HepG2 (cell line): Measurements from ENCODE around the gene SULT4A1. TPM values are rescaled to one million over a fixed set of nuclear protein-coding genes. Genes with fewer than 3 reads are reported as not detected.

Experiments
- ATAC-seq: fragments of 200-7000 bp; cut with Tn5 transposase; 3 replicates; pipeline ENCODE4 v1.9.1; 2020; ENCODE audit warnings: mild to moderate bottlenecking, moderate library complexity
- BruUV-seq: library from RNA; stranded (reverse); fragments of 400-500 nt; replicated peaks from 2 replicates; lab custom pipeline; 2021; lab: Mats Ljungman, UMichigan
- CTCF ChIA-PET: fragments of 300-600 bp; formaldehyde crosslinking; extraction: SDS; loops from one replicate; lab custom pipeline; 2021; ENCODE audit warnings: low total read pairs, inconsistent platforms, low intra/inter-chr PET ratio; lab: Yijun Ruan, JAX
- POLR2A ChIA-PET: fragments of 350-600 bp; sonication (Branson Sonifier 250); formaldehyde crosslinking; loops from one replicate; lab custom pipeline; 2020; ENCODE audit warnings: antibody characterized with exemption, inconsistent platforms; lab: Yijun Ruan, JAX
- DNase-seq: peaks from one replicate; pipeline ENCODE4 v3.0.0-alpha.2; 2015; ENCODE audit warnings: low spot score
- FAIRE-seq: peaks from 3 replicates; lab custom pipeline; 2011; peaks lifted over from hg19 to GRCh38; lab: Jason Lieb, UNC
- H2AFZ ChIP-seq: one replicate; pipeline ENCODE4 v1.6.1; 2011; ENCODE audit warnings: low read length, inconsistent platforms
- H3K27ac ChIP-seq: fragments of 300-600 bp; 3 replicates; pipeline ENCODE4 v1.8.0; 2011; ENCODE audit warnings: mixed run types, mild to moderate bottlenecking, mixed read lengths, low read length, inconsistent platforms; ENCODE audit not compliant: insufficient read depth; ENCODE audit errors: extremely low read length
- H3K27me3 ChIP-seq, 2 experiments: fragments of 200-600 bp in 1 of 2; 2 replicates in 1 of 2; 3 replicates in 1 of 2; pipeline versions ENCODE4 v1.6.0 to v1.8.0; 2011; ENCODE audit warnings: low read length in 2 of 2, mild to moderate bottlenecking in 2 of 2, moderate library complexity in 2 of 2, inconsistent platforms in 1 of 2; ENCODE audit not compliant: insufficient read depth in 2 of 2, control insufficient read depth in 1 of 2
- H3K36me3 ChIP-seq, 2 experiments: fragments of 200-600 bp in 1 of 2; replicated peaks in 1 of 2; 2 replicates in 1 of 2; 3 replicates in 1 of 2; pipeline versions ENCODE4 v1.5.1 to v1.8.0; 2011; ENCODE audit warnings: low read length in 2 of 2, inconsistent platforms in 1 of 2; ENCODE audit not compliant: insufficient read depth in 2 of 2, control insufficient read depth in 1 of 2
- H3K4me1 ChIP-seq: 2 replicates; pipeline ENCODE4 v1.5.1; 2012; ENCODE audit warnings: low read length, inconsistent platforms; ENCODE audit not compliant: insufficient read depth
- H3K4me2 ChIP-seq: 2 replicates; pipeline ENCODE4 v1.6.0; 2011; ENCODE audit warnings: low read depth, low read length, inconsistent platforms
- H3K4me3 ChIP-seq, 3 experiments: fragments of 200-600 bp in 1 of 3; sonication (generic), shearing (Covaris generic) in 1 of 3; replicated peaks in 1 of 3; 2 replicates each; pipeline ENCODE4 v1.5.1; 2011 to 2016; ENCODE audit warnings: low read length in 3 of 3, inconsistent platforms in 2 of 3, low read depth in 2 of 3, mild to moderate bottlenecking in 2 of 3, control low read depth in 1 of 3, mixed read lengths in 1 of 3; ENCODE audit not compliant: insufficient read depth in 1 of 3
- H3K79me2 ChIP-seq: one replicate; pipeline ENCODE4 v1.6.1; 2011; ENCODE audit warnings: low read length, inconsistent platforms; ENCODE audit not compliant: insufficient read depth
- H3K9ac ChIP-seq: 2 replicates; pipeline ENCODE4 v1.6.0; 2011; ENCODE audit warnings: mild to moderate bottlenecking, low read depth, low read length, inconsistent platforms; ENCODE audit not compliant: insufficient read depth
- H3K9me3 ChIP-seq: 2 replicates; pipeline ENCODE4 v1.5.1; 2012; ENCODE audit warnings: mild to moderate bottlenecking, low read length
- H4K20me1 ChIP-seq: 2 replicates; pipeline ENCODE4 v1.6.0; 2011; ENCODE audit warnings: inconsistent platforms, mild to moderate bottlenecking, low read length, moderate library complexity; ENCODE audit not compliant: insufficient read depth
- JUND ChIP-seq: sonication (generic); formaldehyde crosslinking; IDR thresholded peaks from 2 replicates; pipeline ENCODE4 v1.8.0; 2022; ENCODE audit warnings: mild to moderate bottlenecking, missing genetic modification reagents
- KLF15 ChIP-seq: sonication (generic); formaldehyde crosslinking; IDR thresholded peaks from 2 replicates; pipeline ENCODE4 v1.8.1; 2023; ENCODE audit warnings: borderline replicate concordance, mild to moderate bottlenecking, inconsistent platforms, missing genetic modification reagents, mixed read lengths
- NBN ChIP-seq: fragments of 450-650 bp; conservative IDR thresholded peaks from 2 replicates; pipeline ENCODE4 v1.6.1; 2017
- RELA ChIP-seq: sonication (generic); formaldehyde crosslinking; IDR thresholded peaks from 2 replicates; pipeline ENCODE4 v1.4.0; 2020; ENCODE audit warnings: missing genetic modification reagents
- TBP ChIP-seq: sonication (generic); formaldehyde crosslinking; IDR thresholded peaks from 2 replicates; pipeline ENCODE4 v1.5.0; 2020; ENCODE audit warnings: missing genetic modification reagents
- TCF7L2 ChIP-seq: IDR thresholded peaks from 2 replicates; pipeline ENCODE4 v1.6.1; 2011; ENCODE audit warnings: mild to moderate bottlenecking, low read depth, low read length, moderate library complexity
- ZBTB7A ChIP-seq: sonication (generic); formaldehyde crosslinking; IDR thresholded peaks from 2 replicates; pipeline ENCODE4 v1.8.0; 2022; ENCODE audit warnings: mild to moderate bottlenecking, missing genetic modification reagents
- ZFP1 ChIP-seq: IDR thresholded peaks from 2 replicates; pipeline ENCODE4 v1.6.1; 2016
- ZKSCAN8 ChIP-seq: IDR thresholded peaks from 2 replicates; pipeline ENCODE4 v1.6.1; 2016; ENCODE audit warnings: borderline replicate concordance, missing genetic modification reagents, missing compliant biosample characterization
- ZNF235 ChIP-seq: sonication (generic); formaldehyde crosslinking; IDR thresholded peaks from 2 replicates; pipeline ENCODE4 v1.8.1; 2023; ENCODE audit warnings: mild to moderate bottlenecking, missing genetic modification reagents, borderline replicate concordance
- ZNF33A ChIP-seq: sonication (generic); formaldehyde crosslinking; IDR thresholded peaks from 2 replicates; pipeline ENCODE4 v1.5.1; 2020; ENCODE audit warnings: missing genetic modification reagents, mild to moderate bottlenecking, moderate library complexity, borderline replicate concordance
- ZNF446 ChIP-seq: sonication (generic); formaldehyde crosslinking; IDR thresholded peaks from 2 replicates; pipeline ENCODE4 v1.5.0; 2020; ENCODE audit warnings: mild to moderate bottlenecking, missing genetic modification reagents
- ZNF484 ChIP-seq: sonication (generic); formaldehyde crosslinking; IDR thresholded peaks from 2 replicates; pipeline ENCODE4 v1.5.1; 2020; ENCODE audit warnings: mild to moderate bottlenecking, low read depth, missing genetic modification reagents, borderline replicate concordance
- ZNF552 ChIP-seq: sonication (generic); formaldehyde crosslinking; IDR thresholded peaks from 2 replicates; pipeline ENCODE4 v1.9.0; 2022; ENCODE audit warnings: missing genetic modification reagents, mild to moderate bottlenecking, borderline replicate concordance
- ZNF567 ChIP-seq: sonication (generic); formaldehyde crosslinking; IDR thresholded peaks from 2 replicates; pipeline ENCODE4 v1.8.1; 2023; ENCODE audit warnings: mild to moderate bottlenecking, missing genetic modification reagents, borderline replicate concordance
- ZNF772 ChIP-seq: sonication (generic); formaldehyde crosslinking; IDR thresholded peaks from 2 replicates; pipeline ENCODE4 v1.5.0; 2020; ENCODE audit warnings: mild to moderate bottlenecking, missing genetic modification reagents
- WGBS: methylation state at CpG from one replicate; pipeline ENCODE4 v1.1.6; 2017; ENCODE audit warnings: low lambda C conversion rate; 5-methylcytosine and 5-hydroxymethylcytosine counted together
- in situ Hi-C: cut with HindIII; loops from 2 replicates; pipeline ENCODE4 v1.10.0; 2017; ENCODE audit warnings: low pct_unique_long_range_greater_than_20kb; ENCODE audit not compliant: extremely low pct_ligation_motif_present
- intact Hi-C: fragments of 100-400 bp; cut with micrococcal nuclease; formaldehyde crosslinking; loops from one replicate; pipeline ENCODE4 v1.10.0; 2022; ENCODE audit not compliant: unreplicated experiment
- polyA plus RNA-seq, 8 experiments: library from polyadenylated mRNA; depleted of rRNA in 3 of 8; stranded (reverse) in 7 of 8; unstranded in 1 of 8; fragments of >200 nt; fragmentation: Illumina TruSeq in 4 of 8; extraction: Trizol in 4 of 8; gene quantifications; 2 replicates each; pipeline versions ENCODE4 v1.2.1 to v1.2.3, GENCODE V29; 2011 to 2016; ENCODE audit warnings: low read depth in 4 of 8, missing spikeins in 1 of 8, mixed read lengths in 1 of 8; ENCODE audit not compliant: insufficient read depth in 1 of 8
- total RNA-seq, 5 experiments: library from RNA; depleted of rRNA; stranded (reverse); fragments of >200 nt; fragmentation: Illumina TruSeq; extraction: Trizol; gene quantifications; 2 replicates each; pipeline ENCODE4 v1.2.3, GENCODE V29; 2016; ENCODE audit warnings: low read depth in 1 of 5
- TF ChIP-seq, protein P1 (sequence below): sonication (generic); formaldehyde crosslinking; IDR thresholded peaks from 2 replicates; pipeline ENCODE4 v1.8.0; 2022; ENCODE audit warnings: missing genetic modification reagents, low read depth, mild to moderate bottlenecking, borderline replicate concordance
- TF ChIP-seq, protein P2 (sequence below), 2 experiments: fragments of 450-650 bp in 1 of 2; sonication (generic) in 1 of 2; formaldehyde crosslinking in 1 of 2; IDR thresholded peaks; 2 replicates each; pipeline versions ENCODE4 v1.6.1 to v1.8.0; 2016 to 2022; ENCODE audit warnings: antibody characterized with exemption in 1 of 2, mild to moderate bottlenecking in 1 of 2, missing genetic modification reagents in 1 of 2

Gene SULT4A1
- total and polyA plus RNA-seq, 2 of the 13 experiments (the other 11 are each of a cell fraction or from before 2014, with no cell fraction given): not detected

DNA sequence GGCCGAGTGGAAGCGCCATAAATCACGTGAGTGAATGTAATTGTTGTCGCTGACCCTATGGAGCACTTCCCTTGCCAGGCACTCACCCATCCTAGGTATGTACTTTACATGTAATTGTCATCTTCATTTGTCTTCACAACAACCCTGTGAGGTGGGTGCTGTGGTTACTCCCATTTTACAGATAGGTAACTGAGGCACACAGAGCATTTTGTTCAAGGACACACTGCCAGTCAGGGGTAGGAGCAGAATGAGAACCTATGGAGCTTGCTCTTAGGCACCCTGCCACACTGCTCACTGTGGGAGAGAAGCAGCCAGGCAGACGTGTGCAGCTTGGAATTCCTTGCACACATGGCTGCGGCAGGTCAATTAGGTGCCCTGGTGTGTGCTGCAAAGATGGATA is 49.4 kb downstream of the SULT4A1 start:
- CTCF ChIA-PET: no interaction called here
- 75% methylated on average over 4 of the region's 6 CpGs for WGBS
- ATAC-seq: no peak

More for the DNA sequence above, 49.4 kb downstream of the SULT4A1 start:
- no peak overlapping the region for H3K27ac ChIP-seq
- H3K36me3 ChIP-seq: no peaks in the 10 kb centered on the region
- BruUV-seq: no TSS peak
- H3K4me3 ChIP-seq: no peak overlapping the region
- in situ Hi-C loops: no loop called here
- intact Hi-C loops: no loop called here
- FAIRE-seq: no peak
- H3K4me2 ChIP-seq: no peak overlapping the region
- no peaks in the 10 kb centered on the region for H4K20me1 ChIP-seq
- POLR2A ChIA-PET: no interaction called here
- TF ChIP-seq ZNF772 (CRISPR knock-in tag): no peak
- no peak for TF ChIP-seq JUND (CRISPR knock-in tag)
- no peak for TF ChIP-seq ZFP1 (CRISPR knock-in tag)
- TF ChIP-seq, protein P1, sequence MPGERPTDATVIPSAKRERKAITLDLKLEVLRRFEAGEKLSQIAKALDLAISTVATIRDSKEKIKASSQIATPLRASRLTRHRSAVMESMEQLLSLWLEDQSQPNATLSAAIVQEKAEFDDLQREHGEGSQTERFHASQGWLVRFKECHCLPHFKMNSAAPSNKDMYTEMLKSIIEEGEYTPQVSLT: no peak
- no peak for TF ChIP-seq ZNF446 (CRISPR knock-in tag)
- TF ChIP-seq NBN: no peak
- no peak for TF ChIP-seq ZNF484 (CRISPR knock-in tag)
- TF ChIP-seq KLF15 (CRISPR knock-in tag): no peak
- no peak for TF ChIP-seq TCF7L2
- TF ChIP-seq ZNF567 (CRISPR knock-in tag): no peak
- no peak for TF ChIP-seq RELA (CRISPR knock-in tag)
- TF ChIP-seq ZNF552 (CRISPR knock-in tag): no peak
- no peak for TF ChIP-seq ZKSCAN8
- no peak for TF ChIP-seq ZNF235 (CRISPR knock-in tag)
- no peak for TF ChIP-seq ZNF33A (CRISPR knock-in tag)
- no peak for TF ChIP-seq ZBTB7A
- no peak for TF ChIP-seq TBP (CRISPR knock-in tag)
- TF ChIP-seq, protein P2, sequence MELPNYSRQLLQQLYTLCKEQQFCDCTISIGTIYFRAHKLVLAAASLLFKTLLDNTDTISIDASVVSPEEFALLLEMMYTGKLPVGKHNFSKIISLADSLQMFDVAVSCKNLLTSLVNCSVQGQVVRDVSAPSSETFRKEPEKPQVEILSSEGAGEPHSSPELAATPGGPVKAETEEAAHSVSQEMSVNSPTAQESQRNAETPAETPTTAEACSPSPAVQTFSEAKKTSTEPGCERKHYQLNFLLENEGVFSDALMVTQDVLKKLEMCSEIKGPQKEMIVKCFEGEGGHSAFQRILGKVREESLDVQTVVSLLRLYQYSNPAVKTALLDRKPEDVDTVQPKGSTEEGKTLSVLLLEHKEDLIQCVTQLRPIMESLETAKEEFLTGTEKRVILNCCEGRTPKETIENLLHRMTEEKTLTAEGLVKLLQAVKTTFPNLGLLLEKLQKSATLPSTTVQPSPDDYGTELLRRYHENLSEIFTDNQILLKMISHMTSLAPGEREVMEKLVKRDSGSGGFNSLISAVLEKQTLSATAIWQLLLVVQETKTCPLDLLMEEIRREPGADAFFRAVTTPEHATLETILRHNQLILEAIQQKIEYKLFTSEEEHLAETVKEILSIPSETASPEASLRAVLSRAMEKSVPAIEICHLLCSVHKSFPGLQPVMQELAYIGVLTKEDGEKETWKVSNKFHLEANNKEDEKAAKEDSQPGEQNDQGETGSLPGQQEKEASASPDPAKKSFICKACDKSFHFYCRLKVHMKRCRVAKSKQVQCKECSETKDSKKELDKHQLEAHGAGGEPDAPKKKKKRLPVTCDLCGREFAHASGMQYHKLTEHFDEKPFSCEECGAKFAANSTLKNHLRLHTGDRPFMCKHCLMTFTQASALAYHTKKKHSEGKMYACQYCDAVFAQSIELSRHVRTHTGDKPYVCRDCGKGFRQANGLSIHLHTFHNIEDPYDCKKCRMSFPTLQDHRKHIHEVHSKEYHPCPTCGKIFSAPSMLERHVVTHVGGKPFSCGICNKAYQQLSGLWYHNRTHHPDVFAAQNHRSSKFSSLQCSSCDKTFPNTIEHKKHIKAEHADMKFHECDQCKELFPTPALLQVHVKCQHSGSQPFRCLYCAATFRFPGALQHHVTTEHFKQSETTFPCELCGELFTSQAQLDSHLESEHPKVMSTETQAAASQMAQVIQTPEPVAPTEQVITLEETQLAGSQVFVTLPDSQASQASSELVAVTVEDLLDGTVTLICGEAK (IDR thresholded peaks at IDR 0.05): no peak
- TF ChIP-seq, protein P2 (CRISPR knock-in tag; IDR thresholded peaks at IDR 0.05): no peak
- DNase-seq: no peak
- no peaks in the 10 kb centered on the region for H3K4me1 ChIP-seq
- no peaks in the 10 kb centered on the region for H3K9me3 ChIP-seq
- H3K27me3 ChIP-seq: peaks cover 0 to 1% of the 10 kb centered on the region in 2 experiments; a peak in 2 of 5 replicates
- H3K9ac ChIP-seq: no peak overlapping the region
- no peaks in the 10 kb centered on the region for H3K79me2 ChIP-seq
- no peak overlapping the region for H2AFZ ChIP-seq
